Activated naive CD4-positive, alpha-beta T cell treated with anti-CD3 and anti-CD28 coated beads, Interleukin-2, amount 50 U/mL, for 24 hours (primary cell): Measurements from ENCODE around the gene MAN2B1.
"Not testable (repeated sequence)": the region's sequence is repeated elsewhere in the genome, so short reads cannot be mapped to it uniquely, and the experiment has no call there.

Experiments
- H3K27ac Mint-ChIP-seq: one replicate; pipeline ENCODE4 v1.8.0; 2021; ENCODE audit warnings: mild to moderate bottlenecking, mixed read lengths
- H3K27me3 Mint-ChIP-seq: one replicate; pipeline ENCODE4 v1.8.0; 2021; ENCODE audit warnings: mixed read lengths
- H3K36me3 Mint-ChIP-seq: one replicate; pipeline ENCODE4 v1.8.0; 2021; ENCODE audit warnings: mixed read lengths
- H3K4me1 Mint-ChIP-seq: one replicate; pipeline ENCODE4 v1.8.0; 2021; ENCODE audit warnings: mixed read lengths
- H3K4me3 Mint-ChIP-seq: one replicate; pipeline ENCODE4 v1.8.0; 2021; ENCODE audit warnings: mild to moderate bottlenecking, mixed read lengths
- H3K9me3 Mint-ChIP-seq: one replicate; pipeline ENCODE4 v1.8.0; 2021; ENCODE audit warnings: mixed read lengths

MAN2B1 gene

DNA sequence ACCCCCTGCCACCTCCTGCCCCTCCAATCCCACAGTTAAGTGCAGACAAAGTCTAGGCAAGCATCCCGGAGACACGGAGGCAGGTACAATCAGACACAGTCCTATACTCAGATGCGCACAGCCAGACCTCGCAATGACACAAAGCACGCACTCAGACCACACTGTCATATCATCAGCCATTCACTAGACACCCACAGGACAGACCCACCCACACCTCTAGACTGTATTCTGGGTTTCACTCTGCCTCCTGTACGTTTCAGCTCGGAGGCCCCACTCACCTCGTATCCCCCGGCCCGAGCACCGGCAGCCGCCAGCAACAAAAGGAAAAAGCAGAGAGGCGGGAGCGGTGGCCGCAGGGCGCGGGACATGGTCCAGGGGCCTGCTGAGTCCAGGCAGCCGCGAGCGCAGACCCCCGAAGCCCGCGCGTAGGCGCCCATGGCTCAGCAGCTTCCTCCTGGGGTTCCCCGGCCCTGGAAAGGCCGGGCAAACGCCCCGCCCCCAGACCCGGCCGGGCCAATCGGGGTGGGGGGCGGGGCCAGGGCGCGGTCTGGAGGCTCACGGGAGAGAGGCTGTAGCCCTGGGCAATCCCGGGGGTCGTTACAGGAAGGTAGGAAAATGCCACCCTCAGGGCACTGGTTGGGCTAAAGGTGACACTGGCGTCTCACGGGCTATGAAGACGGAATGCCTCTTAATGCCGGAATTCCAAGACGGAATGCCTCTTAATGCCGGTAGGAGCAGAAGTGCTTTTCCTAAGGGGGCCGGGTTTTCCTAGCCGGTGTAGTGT is at the start of gene MAN2B1, which contains the start of gene WDR83:
Gene MAN2B1 (minus strand): TSS at position 478 of the 784 bp plus-strand sequence. CDS start 41 bp downstream, at position 437.
Gene WDR83 (plus strand): TSS at position 543 of the 784 bp plus-strand sequence. CDS start 2,984 bp downstream, outside the sequence.
- no peaks in the 10 kb centered on the region for H3K9me3 Mint-ChIP-seq
- H3K27me3 Mint-ChIP-seq, result no peaks in the 10 kb centered on the region
- peaks cover 5% of the 10 kb centered on the region for H3K36me3 Mint-ChIP-seq
- peaks cover 47% of the 10 kb centered on the region for H3K4me1 Mint-ChIP-seq
- H3K4me3 Mint-ChIP-seq, result peak within 1 kb of the TSS; percentile 94
- H3K27ac Mint-ChIP-seq, result peak within 1 kb of the TSS; percentile 96

DNA sequence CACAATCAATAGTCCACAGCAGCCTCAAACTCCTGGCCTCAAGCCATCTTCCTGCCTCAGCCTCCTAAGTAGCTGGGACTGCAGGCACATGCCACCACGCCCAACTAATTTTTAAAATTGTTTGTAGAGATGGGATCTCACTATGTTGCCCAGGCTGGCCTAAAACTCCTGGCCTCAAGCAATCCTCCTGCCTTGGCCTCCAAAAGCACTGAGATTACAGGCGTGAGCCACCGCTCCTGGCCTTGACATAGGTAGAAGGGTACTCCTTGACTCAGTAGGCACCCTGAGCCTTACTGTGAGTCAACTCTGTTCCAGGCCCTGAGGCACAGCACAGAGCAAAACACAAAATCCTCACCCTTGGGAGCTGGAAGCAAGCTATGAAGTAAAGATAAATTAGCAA is 49.4 kb upstream of the MAN2B1 start:
- Mint-ChIP-seq H3K27ac (peak overlapping the region; percentile 12), H3K4me1 (peaks cover 17% of the 10 kb centered on the region), H3K27me3 (no peaks in the 10 kb centered on the region), H3K36me3 (peaks cover 6% of the 10 kb centered on the region), H3K9me3 (no peaks in the 10 kb centered on the region), H3K4me3 (no peak overlapping the region)

DNA sequence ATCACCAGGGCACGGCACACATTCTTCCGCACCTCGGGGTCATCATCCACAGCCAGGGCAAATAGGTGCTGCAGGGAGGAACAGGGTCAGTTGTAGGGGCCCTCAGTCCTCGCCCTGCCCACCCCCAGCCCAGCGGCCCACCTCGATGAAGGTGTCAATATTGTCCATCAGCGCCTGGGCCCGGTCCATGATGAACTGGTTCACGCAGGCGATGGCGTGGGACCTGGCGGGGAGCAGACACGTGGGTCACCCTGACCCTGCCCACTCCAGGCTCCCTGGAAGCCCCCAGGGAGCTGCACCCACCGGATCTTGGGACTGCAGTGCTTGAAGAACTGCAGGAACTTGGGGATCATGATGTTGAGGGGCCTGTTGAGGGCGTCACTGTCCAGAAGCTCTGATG is 48.6 kb upstream of the MAN2B1 start:
- peaks cover 8% of the 10 kb centered on the region for H3K36me3 Mint-ChIP-seq
- no peaks in the 10 kb centered on the region for H3K9me3 Mint-ChIP-seq
- H3K4me1 Mint-ChIP-seq, result peaks cover 11% of the 10 kb centered on the region
- no peak overlapping the region for H3K4me3 Mint-ChIP-seq
- no peak overlapping the region for H3K27ac Mint-ChIP-seq
- no peaks in the 10 kb centered on the region for H3K27me3 Mint-ChIP-seq

DNA sequence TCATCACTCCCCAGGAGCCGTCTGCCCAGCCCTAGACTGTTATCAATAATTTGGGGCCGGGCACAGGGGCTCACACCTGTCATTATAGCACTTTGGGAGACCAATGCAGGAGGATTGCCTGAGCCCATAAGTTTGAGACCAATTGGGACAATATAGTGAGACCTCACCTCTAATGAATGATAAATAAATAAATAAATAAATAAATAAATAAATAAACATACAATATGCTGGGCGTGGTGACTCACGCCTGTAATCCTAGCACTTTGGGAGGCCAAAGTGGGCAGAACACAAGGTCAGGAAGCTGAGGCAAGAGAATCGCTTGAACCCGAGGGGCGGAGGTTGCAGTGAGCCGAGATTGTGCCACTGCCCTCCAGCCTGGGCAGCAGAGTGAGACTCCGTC is 46.8 kb upstream of the MAN2B1 start:
- not testable (repeated sequence) for H3K27me3 Mint-ChIP-seq, H3K27ac Mint-ChIP-seq, H3K9me3 Mint-ChIP-seq, H3K4me3 Mint-ChIP-seq, H3K4me1 Mint-ChIP-seq, H3K36me3 Mint-ChIP-seq

DNA sequence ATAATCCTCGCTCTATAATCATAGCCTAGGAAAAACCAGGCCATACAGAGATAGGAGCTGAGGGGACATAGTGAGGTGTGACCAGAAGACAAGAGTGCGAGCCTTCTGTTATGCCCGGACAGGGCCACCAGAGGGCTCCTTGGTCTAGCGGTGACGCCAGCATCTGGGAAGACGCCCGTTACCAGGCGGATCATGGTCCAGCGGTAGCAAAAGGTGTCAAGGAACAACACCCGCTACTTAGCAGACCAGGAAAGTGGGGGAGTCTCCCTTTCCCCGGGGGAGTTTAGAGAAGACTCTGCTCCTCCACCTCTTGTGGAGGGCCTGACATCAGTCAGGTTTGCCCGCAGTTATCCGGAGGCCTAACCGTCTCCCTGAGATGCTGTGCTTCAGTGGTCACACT is 45.5 kb upstream of the MAN2B1 start:
- not testable (repeated sequence) for H3K4me3 Mint-ChIP-seq, H3K27ac Mint-ChIP-seq, H3K4me1 Mint-ChIP-seq, H3K9me3 Mint-ChIP-seq, H3K27me3 Mint-ChIP-seq, H3K36me3 Mint-ChIP-seq

DNA sequence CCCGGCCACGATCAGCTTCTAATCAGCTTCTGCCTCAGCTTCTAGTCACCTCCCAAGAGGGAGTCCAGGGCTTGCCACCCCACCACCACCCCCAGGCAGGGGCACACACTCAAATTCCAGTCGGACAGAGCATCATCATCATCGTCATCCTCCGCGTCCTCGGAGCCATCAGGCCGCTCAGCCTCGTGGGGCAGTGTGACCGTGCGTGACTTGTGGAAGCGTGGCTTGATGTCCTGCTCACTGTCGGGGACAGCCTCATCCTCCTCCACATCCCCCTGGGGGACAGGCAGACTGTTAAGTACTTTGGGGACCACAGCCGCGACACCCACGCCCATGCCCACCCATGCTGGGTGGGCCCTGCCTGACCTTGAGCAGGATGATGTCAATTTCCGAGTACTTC is 44.6 kb upstream of the MAN2B1 start:
- H3K4me3 Mint-ChIP-seq, result no peak overlapping the region
- H3K27me3 Mint-ChIP-seq, result no peaks in the 10 kb centered on the region
- no peak overlapping the region for H3K27ac Mint-ChIP-seq
- no peaks in the 10 kb centered on the region for H3K9me3 Mint-ChIP-seq
- no peaks in the 10 kb centered on the region for H3K4me1 Mint-ChIP-seq
- H3K36me3 Mint-ChIP-seq, result peaks cover 7% of the 10 kb centered on the region

DNA sequence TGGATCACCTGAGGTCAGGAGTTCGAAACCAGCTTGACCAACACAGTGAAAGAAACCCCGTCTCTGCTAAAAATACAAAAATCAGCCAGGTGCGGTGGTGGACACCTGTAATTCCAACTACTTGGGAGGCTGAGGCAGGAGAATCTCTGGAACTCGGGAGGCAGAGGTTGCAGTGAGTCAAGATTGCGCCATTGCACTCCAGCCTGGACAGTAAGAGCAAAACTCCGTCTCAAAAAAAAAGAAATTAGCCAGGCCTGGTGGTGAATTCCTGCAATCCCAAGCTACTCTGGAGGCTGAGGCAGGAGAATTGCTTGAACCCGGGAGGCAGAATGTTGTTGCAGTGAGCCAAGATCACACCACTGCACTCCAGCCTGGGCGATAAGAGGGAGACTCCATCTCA is 42.1 kb upstream of the MAN2B1 start:
- peaks cover 5% of the 10 kb centered on the region for H3K36me3 Mint-ChIP-seq
- H3K27me3 Mint-ChIP-seq, result no peaks in the 10 kb centered on the region
- no peaks in the 10 kb centered on the region for H3K9me3 Mint-ChIP-seq
- H3K4me1 Mint-ChIP-seq, result no peaks in the 10 kb centered on the region
- H3K27ac Mint-ChIP-seq, result no peak overlapping the region
- no peak overlapping the region for H3K4me3 Mint-ChIP-seq

DNA sequence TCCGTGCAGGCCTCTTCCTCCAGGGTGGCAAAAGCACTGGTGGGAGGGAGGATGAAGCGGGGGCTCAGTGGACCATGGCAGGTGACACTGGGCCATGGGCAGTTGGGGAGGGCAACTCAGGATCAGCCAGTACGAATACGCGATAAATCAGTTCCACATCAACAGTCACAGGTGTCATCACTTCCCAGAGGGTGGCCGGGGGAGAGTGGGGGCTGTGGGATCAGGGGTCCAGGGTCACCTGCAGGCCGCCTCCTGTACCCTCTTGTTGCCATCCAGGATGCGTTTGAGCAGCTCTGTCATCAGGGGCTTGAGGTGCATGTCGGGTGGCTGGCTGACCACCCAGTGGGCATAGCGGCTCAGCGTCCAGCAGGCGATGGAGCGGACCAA is 39.8 kb upstream of the MAN2B1 start:
- no peak overlapping the region for H3K4me3 Mint-ChIP-seq
- no peaks in the 10 kb centered on the region for H3K4me1 Mint-ChIP-seq
- H3K27me3 Mint-ChIP-seq, result no peaks in the 10 kb centered on the region
- H3K9me3 Mint-ChIP-seq, result no peaks in the 10 kb centered on the region
- peaks cover 11% of the 10 kb centered on the region for H3K36me3 Mint-ChIP-seq
- no peak overlapping the region for H3K27ac Mint-ChIP-seq

DNA sequence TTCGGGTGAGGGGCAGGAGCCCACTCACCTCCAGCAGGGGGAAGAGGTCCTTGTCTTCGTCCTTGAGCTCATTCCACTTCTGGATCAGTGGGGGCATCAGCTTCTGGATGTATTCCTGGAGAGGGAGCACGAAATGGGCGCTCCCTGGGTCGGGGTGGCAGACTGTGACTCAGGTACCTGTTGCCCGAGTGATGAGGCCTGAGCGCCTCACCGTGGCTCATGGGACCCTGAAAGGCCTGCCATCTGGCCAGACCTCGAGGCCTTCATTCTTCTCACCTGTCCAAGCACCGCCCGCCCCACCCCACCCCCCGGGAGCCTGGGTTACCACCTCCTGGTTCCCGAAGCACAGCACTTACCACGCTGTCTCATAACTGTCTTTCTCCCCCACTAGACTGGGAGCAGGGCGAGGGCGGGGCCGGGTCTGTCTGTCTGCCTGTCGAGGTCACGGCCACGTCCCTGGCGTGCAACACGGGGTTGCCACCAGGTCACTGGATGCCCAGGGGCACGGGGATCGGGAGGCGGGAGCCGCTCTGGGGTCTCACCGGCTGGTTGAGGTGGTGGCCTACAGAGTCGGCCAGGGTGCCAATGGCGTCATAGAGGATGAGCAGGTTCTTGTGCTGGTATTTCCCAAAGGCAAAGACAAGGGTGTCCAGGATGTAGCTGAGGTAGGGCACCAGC is 39.3 kb upstream of the MAN2B1 start:
- Mint-ChIP-seq H3K4me3 (no peak overlapping the region), H3K9me3 (no peaks in the 10 kb centered on the region), H3K4me1 (no peaks in the 10 kb centered on the region), H3K36me3 (peaks cover 11% of the 10 kb centered on the region), H3K27me3 (no peaks in the 10 kb centered on the region), H3K27ac (no peak overlapping the region)

DNA sequence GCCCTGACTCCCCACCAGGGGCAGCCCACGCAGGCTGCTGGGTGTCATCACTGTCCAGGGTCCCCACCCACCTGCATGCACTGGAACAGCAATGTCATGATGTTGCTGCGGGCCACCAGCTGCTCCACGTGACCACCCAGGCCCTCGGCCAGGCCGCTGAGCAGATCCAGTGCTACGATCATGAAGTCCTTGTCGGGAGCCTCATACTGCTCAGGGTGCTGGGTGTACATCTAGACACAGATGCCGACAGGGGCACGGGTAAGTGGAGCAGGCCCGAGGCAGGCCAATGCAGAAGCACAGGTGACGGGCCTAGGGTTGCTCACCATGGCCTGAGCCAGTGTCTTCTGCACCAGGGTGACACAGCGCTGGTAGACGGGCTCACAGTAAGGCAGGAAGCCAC is 38.6 kb upstream of the MAN2B1 start:
- no peak overlapping the region for H3K4me3 Mint-ChIP-seq
- H3K4me1 Mint-ChIP-seq, result no peaks in the 10 kb centered on the region
- no peaks in the 10 kb centered on the region for H3K27me3 Mint-ChIP-seq
- no peaks in the 10 kb centered on the region for H3K9me3 Mint-ChIP-seq
- no peak overlapping the region for H3K27ac Mint-ChIP-seq
- peaks cover 8% of the 10 kb centered on the region for H3K36me3 Mint-ChIP-seq

DNA sequence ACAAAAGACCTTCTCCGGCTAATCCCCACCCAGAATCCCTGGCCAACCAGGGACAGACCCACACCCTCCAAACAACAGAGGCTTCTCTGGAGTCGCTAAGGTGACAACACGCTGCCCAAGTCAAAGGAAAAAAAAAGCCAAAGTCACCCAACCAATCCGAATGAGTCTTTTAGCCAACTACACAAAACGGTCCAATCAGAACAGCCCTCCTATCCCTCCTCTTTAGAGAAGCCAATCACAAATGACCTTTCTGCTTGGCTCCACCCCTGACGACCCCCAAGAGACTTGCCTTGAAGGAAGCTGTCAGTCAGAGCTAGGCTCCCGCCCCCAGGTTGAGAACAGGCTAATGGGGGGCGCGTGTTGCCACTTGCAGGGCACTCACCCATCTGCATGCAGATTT is 36.5 kb upstream of the MAN2B1 start:
- Mint-ChIP-seq H3K4me1 (peaks cover 6% of the 10 kb centered on the region), H3K9me3 (no peaks in the 10 kb centered on the region), H3K4me3 (no peak overlapping the region), H3K27me3 (no peaks in the 10 kb centered on the region), H3K27ac (peak overlapping the region; percentile 30), H3K36me3 (peaks cover 8% of the 10 kb centered on the region)

DNA sequence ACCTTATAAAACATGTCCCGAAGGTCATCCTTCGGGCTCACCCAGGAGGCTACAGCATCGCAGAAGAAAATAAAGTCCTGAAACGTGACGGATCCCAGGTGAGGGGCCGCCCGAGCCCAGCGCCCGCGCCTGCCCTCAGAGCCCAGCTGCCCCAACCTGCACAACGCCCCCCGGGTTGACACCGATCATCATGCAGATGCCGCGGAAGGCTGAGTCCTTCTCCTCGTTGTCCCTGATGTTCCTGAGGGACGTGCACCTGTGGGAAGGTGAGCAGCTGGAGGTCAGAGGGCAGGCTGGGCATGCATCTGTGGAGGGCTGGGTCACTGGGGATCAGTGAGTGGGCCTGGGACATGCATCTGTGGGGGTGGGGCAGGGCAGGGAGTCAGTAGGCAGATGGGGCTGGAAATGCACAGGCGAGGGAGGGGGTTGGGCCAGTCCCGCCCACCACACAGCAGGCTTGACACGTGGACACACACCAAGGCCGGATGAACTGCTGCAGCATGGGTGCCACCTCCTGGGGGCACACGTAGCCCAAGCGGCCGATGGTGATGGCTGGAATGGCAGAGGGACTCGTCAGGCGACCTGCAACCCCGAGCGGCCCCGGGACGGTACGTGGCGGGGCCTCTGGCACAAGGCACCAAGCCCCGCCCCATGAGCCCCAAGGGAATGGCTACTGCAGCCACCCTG is 35.2 kb upstream of the MAN2B1 start:
- Mint-ChIP-seq H3K27me3 (no peaks in the 10 kb centered on the region), H3K4me1 (peaks cover 10% of the 10 kb centered on the region), H3K27ac (no peak overlapping the region), H3K4me3 (no peak overlapping the region), H3K9me3 (no peaks in the 10 kb centered on the region), H3K36me3 (peaks cover 8% of the 10 kb centered on the region)

DNA sequence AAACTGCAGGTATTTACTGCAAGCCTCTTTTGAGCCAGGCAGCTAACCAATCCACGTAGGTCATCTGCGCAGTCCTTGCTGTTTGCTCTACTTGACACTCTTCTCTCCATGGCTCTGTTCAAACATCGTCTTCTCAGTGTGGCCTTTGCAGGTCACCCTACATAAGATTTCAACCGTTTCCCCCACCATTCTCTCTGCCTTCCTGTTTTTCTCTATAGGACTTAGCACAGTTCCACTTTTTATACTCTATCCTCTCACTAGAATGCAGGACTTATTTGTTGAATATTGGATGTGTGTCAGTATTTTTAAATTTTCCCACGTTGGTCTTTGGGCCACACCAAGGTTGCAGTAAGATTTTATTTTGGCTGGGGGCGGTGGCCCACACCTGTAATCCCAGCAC is 31.6 kb upstream of the MAN2B1 start:
- peaks cover 13% of the 10 kb centered on the region for H3K4me1 Mint-ChIP-seq
- H3K4me3 Mint-ChIP-seq, result peak overlapping the region; percentile 77
- H3K27ac Mint-ChIP-seq, result no peak overlapping the region
- H3K36me3 Mint-ChIP-seq, result peaks cover 6% of the 10 kb centered on the region
- no peaks in the 10 kb centered on the region for H3K27me3 Mint-ChIP-seq
- no peaks in the 10 kb centered on the region for H3K9me3 Mint-ChIP-seq

DNA sequence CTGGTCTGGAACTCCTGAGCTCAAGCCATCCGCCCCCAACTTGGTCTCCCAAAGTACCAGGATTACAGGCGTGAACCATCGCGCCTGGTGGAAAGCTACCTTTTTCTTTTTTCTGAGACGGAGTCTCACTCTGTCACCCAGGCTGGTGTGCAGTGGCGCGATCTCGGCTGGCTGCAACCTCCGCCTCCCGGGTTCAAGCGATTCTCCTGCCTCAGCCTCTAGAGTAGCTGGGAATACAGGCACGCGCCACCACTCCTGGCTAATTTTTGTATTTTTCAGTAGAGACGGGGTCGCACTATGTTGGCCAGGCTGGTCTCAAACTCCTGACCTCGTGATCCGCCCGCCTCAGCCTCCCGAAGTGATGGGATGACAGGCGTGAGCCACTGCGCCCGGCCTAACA is 30.9 kb upstream of the MAN2B1 start:
- H3K36me3 Mint-ChIP-seq, H3K27me3 Mint-ChIP-seq, H3K9me3 Mint-ChIP-seq, H3K27ac Mint-ChIP-seq: not testable (repeated sequence)
- Mint-ChIP-seq H3K4me1 (peaks cover 13% of the 10 kb centered on the region), H3K4me3 (peak overlapping the region; percentile 7)

DNA sequence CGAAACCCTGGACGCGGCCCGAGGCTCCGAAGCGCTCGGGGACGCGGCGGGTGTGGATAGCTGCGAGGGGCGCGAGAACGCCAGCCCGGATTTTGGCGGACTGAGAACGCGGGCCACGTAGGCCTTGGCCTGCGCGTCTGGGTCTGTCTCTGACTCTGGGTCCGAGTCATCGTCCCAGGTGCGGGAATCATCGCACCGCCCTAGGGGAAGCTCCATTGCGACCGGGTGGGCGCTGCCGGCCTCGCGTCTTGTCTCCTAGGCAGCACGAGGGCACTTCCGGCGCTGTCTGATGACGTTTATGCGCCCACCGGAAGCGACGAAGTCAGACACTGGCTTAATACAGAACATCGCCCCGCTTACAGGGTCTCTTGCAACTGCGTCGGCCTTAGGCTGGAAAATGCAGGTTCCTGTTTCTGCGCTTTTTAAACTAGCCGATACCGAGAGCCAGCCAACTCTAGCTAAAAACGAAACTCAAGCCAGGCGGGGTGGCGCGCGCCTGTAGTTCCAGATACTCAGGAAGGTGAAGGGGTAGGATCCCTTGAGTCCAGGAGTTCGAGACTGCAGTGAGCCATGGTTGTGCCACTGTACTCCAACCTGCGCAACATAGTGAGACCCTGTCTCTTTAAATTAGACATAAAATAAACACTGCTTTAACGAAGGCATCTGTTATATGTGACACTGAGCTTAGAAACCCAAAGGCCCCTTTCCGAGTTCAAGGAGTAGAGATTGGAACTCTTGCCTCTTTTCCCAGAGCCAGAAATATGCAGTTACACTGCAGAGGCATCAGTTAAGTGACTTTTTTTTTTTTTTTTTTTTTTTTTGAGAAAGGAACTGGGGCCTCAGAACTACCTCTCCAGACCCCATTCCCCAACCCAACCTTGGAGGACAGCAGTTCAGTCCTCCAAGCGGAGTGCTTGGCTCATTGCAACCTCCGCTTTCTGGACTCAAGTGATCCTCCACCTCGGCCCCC is 30.1 kb upstream of the MAN2B1 start, which contains the start of gene FBXW9:
Gene FBXW9 (minus strand): TSS at position 266 of the 970 bp plus-strand sequence. CDS start 50 bp downstream, at position 216.
- H3K27ac Mint-ChIP-seq, result peak within 1 kb of the TSS; percentile 91
- peaks cover 13% of the 10 kb centered on the region for H3K4me1 Mint-ChIP-seq
- H3K36me3 Mint-ChIP-seq, result peaks cover 2% of the 10 kb centered on the region
- peak within 1 kb of the TSS; percentile 90 for H3K4me3 Mint-ChIP-seq
- no peaks in the 10 kb centered on the region for H3K27me3 Mint-ChIP-seq
- H3K9me3 Mint-ChIP-seq, result no peaks in the 10 kb centered on the region
